HG03095 (cell line): Measurements from ENCODE around the gene GYPA.
"Not testable (repeated sequence)": the region's sequence is repeated elsewhere in the genome, so short reads cannot be mapped to it uniquely, and the experiment has no call there.

Experiments
- ATAC-seq: cut with Tn5 transposase; IDR thresholded peaks from one replicate; pipeline ENCODE4 v1.9.1; 2021; ENCODE audit warnings: moderate library complexity; ENCODE audit not compliant: unreplicated experiment

GYPA gene

DNA sequence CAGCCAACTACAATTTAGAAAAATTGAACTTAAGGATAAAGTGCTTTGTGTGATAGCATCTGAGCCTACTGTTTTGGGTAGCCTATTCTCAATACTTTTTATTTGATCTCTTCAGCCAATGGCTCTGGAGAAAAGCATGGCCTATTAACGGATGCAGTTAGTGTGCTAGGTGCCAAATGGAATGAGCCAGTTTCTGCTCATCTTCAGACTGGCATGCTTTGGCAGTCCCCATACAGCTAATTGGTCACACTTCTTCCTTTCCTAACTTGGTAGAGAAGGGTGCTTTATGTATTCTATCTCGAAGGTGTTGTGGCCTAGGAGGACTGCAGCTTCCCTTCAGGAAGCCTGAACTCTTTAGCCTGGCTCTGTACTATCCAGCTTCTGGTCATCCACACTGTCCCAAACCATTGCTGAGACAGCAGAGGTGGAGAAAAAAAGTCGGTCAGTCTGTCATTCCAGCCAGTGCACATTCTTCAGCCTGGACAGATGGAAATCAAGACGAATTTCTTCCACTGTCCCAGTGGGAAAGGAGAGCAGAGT lies 11.1 kb downstream of the GYPA start:
- not testable (repeated sequence) for ATAC-seq

DNA sequence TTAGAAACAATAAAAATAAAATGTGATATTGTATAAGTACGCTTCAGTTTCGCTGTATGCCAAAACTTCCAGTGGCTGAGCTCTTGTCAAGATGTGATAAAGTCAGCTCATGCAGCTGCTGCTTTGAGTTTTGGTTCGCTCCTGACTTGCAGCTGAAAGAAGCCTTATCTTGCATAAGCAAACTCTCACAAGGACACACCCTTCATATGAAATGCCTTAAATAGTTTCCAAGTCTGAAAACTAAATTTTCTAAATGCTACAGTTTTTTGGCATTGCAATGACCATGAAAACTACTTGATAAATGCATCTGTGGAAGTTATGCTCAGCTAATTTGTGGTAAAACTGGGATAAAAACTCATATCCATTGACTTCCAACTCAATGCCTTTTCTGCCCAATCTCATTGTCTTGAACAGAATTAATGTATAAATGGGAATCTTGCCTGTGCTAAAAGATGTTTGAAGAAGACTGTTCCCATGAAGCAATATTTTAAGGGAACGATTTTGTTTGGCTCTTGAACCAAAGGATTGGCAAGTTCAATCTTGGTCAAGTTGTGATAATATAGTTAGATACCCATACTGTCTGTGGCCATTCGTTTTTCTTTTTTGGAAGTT lies 11.7 kb downstream of the GYPA start:
- ATAC-seq: not testable (repeated sequence)

DNA sequence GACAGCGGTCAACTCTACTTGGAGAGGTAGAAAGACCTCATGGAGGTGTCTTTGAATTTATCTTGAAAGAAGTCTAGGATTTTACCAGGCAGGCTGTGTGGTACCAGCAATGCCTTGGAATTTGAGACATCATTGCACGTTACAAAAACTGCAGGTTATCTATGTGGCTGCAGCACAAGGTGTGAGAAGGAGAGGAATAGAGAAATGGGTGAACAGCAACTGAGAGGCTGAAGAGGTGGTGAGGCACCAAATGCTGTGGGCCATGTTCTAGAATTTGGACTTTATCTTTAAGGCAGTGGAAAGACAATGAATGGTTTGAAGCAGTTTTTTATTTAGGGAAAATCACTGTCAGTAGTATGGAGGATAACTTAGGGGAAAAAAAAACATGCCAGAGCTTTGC lies 15.4 kb downstream of the GYPA start:
- not testable (repeated sequence) for ATAC-seq

DNA sequence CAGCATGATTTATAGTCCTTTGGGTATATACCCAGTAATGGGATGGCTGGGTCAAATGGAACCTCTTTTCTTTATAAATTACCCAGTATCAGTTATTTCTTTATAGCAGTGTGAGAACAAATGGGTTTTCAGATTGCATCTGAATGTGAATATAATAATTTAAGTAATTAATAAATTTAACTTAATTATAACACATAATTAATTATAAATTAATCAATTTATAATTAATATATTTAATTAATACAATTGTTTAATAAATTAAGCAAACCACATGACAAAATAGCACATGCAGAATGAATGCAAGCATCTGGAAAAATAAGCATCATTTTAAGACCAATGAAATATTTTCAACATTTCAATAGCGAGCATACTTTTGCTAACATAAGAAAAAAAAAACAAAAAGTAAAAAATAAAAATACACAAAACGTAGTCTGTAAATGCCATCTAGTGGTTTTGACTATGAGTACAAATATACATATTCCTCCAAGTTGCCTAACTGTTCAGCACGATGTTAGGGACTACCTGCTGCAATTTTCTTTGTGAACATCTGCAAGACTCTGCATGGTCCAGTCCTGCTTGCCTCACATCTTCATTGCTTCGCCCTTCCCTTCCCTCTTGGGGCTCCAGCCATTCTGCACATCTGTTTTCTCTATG lies 16.4 kb downstream of the GYPA start:
- ATAC-seq: not testable (repeated sequence)

DNA sequence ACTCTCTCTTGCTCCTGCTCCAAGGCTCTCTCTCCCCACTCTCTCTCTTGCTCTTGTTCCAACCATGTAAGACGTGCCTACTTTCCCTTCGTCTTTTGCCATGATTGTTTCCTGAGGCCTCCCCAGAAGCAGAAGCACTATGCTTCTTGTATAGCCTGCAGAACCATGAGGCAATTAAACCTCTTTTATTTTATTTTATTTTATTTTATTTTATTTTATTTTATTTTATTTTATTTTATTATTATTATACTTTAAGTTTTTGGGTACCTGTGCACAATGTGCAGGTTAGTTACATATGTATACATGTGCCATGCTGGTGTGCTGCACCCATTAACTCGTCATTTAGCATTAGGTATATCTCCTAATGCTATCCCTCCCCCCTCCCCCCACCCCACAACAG lies 17.2 kb downstream of the GYPA start:
- not testable (repeated sequence) for ATAC-seq

DNA sequence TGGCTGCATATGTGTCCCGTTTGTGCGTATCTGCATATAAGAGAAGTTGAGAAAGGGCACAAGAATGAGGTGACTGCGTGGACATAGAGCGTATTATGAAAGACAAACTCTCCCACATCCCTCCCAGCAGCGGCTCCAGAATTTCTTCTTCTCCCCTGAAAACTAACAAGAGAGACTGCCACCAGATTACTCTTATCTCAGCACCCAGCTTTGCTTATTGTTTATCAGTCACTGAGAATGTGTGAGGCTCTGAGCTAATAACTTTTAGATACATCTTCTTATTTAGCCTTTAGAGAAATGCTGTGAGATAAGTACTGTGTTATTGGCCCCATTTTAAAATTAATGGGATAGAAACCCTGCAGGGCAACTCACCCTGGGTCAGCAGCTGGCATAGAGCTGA lies 20.8 kb downstream of the GYPA start:
- ATAC-seq: not testable (repeated sequence)

DNA sequence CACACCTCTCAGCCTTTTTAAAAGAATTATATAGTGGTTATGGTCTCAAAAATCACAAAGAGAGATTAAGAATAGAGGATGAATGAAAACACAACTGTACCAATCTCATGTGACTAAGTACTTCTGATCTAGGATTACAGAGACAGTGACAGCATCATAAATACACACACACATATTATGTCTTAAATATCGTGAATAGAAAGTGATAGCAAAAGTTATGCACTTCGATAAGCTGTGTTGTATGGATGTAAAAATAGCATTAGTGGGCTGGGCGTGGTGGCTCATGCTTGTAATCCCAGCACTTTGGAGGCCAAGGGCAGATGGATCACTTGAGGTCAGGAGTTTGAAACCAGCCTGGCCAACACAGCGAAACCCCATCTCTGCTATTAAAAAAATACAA lies 25.0 kb downstream of the GYPA start:
- ATAC-seq: no peak

DNA sequence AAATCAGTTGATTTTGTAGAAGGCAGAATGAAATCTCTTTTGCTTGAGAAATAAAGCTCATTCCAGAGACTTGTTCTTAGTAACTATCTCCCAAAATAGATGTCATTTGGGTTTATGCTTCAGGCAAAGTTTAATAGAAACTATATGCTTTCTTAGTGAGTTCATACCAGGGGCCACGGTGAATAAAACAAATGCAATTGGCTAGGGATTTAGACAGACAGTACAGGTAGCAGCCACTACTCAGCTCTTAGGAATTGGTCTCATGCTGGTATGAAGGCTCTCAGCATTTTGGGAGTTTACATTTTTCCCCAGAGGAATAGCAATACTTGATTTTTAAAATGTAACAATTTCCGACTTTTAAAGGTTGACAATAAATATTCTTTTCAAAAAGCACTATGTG lies 27.0 kb downstream of the GYPA start:
- ATAC-seq: no peak

DNA sequence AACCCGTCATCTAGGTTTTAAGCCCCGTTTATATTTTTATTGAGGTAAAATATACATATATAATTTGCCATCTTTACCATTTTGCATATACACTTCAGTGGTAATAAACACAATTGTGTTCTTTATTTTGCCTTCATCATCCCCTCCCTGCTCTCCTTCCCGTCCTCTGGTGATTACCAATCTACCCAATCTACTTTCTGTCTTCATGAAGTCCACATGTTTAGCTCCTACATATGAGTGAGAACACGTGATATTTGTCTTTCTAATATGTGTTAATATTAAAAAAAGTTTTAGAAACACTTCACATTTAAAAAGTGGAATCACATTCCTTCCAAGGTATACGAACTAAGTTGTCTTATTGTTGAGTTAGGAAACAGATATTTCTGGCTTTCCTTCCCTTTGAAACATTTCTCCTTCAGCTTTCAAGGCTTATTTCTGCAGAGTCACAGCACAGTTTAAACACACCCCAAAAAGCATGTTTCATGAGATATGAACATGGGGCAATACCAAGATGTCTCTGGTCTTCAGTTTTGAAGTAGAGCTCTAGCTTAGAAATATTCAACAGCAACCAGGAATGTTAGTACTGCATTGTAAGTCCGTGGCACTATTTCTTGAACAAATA lies 35.9 kb downstream of the GYPA start:
- no peak for ATAC-seq

DNA sequence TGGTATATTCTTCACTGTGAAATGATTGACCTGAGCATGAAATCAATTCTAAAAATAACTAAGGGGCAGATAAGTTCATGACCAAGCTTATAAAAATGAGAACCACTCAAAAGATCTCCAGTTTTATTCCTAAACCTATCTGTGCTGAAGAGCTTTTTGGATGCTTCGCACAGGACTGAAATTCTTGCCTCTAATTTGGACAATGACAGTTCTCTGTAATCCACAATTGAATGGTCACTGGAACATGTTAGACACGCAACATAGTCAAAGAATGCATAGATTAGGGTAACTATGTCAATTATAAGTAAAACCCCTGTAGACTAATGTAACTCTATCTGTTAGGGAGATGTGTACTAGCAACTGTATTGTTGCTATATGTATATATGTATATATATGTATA lies 42.7 kb downstream of the GYPA start:
- not testable (repeated sequence) for ATAC-seq

DNA sequence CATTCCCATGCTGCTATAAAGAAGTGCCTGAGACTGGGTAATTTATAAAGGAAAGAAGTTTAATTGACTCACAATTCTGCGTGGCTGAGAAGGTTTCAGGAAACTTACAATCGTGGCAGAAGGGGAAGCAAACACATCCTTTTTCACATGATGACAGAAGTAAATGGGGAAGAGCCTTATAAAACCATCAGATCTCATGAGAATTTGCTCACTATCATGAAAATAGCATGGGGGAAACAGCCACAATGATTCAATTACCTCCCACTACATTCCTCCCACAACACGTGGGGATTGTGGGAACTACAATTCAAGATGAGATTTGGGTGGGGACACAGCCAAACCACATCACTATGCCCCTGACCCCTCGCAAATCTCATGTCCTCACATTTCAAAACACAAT lies 46.5 kb downstream of the GYPA start:
- ATAC-seq: not testable (repeated sequence)

DNA sequence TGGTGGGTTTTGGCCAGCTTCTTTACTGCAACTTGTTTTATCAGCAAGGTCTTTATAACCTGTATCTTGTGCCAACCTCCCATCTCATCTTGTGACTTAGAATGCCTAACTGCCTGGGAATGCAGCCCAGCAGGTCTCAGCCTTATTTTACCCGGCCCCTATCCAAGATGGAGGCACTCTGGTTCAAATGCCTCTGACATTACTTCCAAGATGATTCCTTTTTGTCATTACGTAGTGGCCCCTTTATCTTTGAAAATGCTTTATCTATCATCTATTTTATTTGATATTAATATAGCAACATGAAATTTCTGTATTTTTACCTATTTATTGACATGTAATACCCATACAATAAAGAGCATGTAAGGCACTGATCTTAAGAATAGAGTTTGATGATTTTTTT lies 49.3 kb downstream of the GYPA start:
- not testable (repeated sequence) for ATAC-seq

DNA sequence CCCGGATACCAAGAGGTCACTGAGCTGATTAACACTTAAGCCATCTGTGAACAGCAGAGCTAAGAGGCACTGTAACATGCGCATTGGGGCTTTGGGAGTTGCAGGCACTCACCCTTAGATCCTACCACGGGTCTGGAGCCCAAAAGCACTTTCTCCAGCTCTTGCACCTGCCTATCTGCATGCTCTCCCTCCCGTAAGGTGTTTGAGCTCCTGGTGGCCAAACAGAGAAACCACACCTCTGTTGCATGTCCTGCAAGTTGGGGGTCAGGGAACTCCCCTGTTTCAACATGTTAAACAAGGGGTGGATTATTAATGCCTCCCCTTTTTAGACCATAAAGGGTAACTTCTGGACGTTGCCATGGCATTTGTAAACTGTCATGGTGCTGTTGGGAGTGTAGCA lies 49.8 kb downstream of the GYPA start:
- no peak for ATAC-seq

DNA sequence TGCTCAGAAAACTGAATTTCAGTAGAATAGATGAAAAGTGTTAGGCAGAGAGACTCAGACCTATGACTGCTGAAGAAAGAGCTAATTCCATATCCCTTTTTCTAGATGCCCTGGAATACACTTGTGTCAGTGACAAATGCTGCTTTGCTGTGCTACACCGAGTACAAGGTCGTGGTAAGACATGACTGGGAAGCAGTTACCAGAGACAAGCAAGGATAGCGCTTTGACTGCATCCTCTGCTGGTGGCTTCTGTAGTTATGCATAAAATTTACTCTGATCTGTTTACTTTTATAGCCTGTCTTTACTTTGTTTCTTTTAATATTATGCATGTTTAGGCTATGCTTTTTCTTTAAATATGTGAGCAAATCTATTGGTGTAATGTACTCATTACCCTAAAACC lies 58.5 kb downstream of the GYPA start:
- not testable (repeated sequence) for ATAC-seq

DNA sequence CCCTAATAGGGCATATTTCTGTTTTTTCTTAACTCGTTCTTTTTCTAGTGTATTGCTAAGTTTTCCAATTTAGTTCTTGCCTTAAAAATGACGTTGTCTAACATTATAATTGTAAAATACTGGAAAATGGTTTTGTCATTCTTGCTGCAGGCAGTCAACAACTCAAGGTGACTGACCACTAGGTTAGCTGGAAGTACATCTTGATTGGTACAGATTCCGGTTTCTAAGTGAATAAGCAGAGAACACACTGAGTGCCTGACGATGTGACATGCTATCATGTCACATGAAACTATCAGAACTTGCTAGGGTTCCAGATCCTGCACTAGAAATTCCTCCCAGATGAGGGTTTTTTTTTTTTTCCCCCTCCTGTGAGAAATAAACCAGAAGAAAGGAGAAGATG lies 60.4 kb downstream of the GYPA start:
- not testable (repeated sequence) for ATAC-seq

DNA sequence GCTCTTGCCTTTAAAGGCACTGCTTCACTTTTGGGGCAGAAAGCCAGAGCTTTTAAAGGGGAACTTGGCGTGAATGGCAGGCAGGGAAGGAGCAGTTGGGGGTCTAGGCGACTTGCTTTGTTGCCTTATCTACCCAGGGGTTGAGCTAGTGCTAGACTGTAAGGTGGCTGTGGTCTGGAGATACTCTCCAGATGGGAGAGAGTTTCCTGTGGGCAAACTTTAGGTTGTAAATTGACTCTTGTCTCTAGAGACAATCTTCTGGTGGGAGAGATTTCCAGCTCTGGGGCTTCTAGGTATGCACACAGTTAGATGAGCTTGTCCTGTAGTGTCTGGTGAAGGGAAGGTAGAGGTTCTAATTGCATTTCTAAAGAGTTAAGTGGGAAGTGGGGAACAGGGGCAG lies 61.8 kb downstream of the GYPA start:
- not testable (repeated sequence) for ATAC-seq

DNA sequence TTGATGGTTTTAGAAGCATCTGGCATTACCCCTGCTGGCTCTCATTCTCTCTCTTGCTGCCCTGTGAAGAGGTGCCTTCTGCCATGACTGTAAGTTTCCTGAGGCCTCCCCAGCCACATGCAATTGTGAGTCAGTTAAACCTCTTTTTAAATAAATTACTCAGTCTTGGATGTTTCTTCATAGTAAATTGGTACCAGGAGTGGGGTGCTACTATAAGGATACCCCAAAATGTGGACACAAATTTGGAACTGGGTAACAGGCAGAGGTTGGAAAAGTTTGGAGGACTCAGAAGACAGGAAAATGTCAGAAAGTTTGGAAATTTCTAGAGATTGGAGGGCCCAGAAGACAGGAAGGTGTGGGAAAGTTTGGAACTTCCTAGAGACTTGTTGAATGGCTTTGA lies 79.0 kb downstream of the GYPA start:
- ATAC-seq: not testable (repeated sequence)

DNA sequence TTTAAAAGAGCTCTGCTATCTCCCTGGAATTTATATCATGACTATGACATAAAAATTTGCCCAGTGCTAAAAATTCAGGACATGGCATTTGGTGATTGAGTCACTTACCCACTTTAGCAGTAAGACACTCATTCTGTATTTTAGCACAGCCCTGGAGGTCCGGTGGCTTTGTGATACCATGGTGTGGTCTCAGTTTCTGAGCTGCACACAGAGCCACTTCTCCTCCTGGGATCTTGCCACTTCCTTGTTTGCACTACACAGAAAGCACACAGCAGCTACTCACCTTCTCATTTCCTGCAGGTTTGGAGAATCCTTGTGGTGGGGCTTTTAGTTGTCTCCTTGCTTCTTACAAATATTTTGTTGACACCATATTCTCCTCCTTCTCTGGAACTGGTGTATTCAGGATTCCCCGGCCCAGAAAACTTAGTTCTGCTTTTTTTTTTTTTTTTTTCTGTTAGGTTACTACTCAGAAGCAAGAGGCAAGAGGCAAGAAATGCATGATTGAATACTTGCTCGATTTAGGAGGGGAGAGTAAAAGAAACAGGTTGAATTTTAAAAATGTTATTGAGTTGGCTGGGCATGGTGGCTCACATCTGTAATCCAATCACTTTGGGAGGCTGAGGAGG lies 80.2 kb downstream of the GYPA start:
- not testable (repeated sequence) for ATAC-seq
